Naive thymus-derived CD4-positive, alpha-beta T cell (primary cell): ENCODE results near the gene COP1. TPM values are rescaled to one million over a fixed set of nuclear protein-coding genes. Genes with fewer than 3 reads are reported as not detected.

Experiments used
- ATAC-seq: fragments of 150-1000 bp; cut with Tn5 transposase; 2 replicates; pipeline ENCODE4 v1.10.0; 2021; ENCODE audit warnings: mild to moderate bottlenecking, moderate library complexity
- CTCF ChIA-PET: fragments of 350-600 bp; sonication (Branson Sonifier 250); formaldehyde crosslinking; loops from one replicate; lab custom pipeline; 2021; ENCODE audit warnings: antibody characterized with exemption; lab: Charles Lee
- POLR2A ChIA-PET: fragments of 350-600 bp; sonication (Branson Sonifier 250); formaldehyde crosslinking; loops from one replicate; lab custom pipeline; 2021; ENCODE audit warnings: antibody characterized with exemption, inconsistent platforms; lab: Charles Lee
- DNase-seq, 9 donors: peaks; one replicate each; pipeline versions ENCODE4 v3.0.0 to v3.0.0-alpha.2; 2020 to 2022; ENCODE audit warnings: mixed read lengths in 1 of 9
- H3K27ac ChIP-seq: one replicate; pipeline ENCODE4 v1.7.0; 2013; ENCODE audit warnings: mild to moderate bottlenecking, low read depth, low read length, moderate library complexity
- H3K27me3 ChIP-seq, 2 donors: one replicate each; pipeline ENCODE4 v1.7.0; 2013; ENCODE audit warnings: low read length in 2 of 2, mild to moderate bottlenecking in 2 of 2, moderate library complexity in 2 of 2; ENCODE audit not compliant: control insufficient read depth in 2 of 2, insufficient read depth in 2 of 2
- H3K36me3 ChIP-seq, 3 experiments: 1 replicate in 2 of 3; 2 replicates in 1 of 3; pipeline ENCODE4 v1.7.0; 2013; ENCODE audit warnings: low read length in 3 of 3, mild to moderate bottlenecking in 3 of 3, moderate library complexity in 1 of 3; ENCODE audit not compliant: insufficient read depth in 3 of 3, control insufficient read depth in 2 of 3
- H3K4me1 ChIP-seq, 2 donors: one replicate each; pipeline ENCODE4 v1.7.0; 2013; ENCODE audit warnings: low read length in 2 of 2, mild to moderate bottlenecking in 2 of 2, moderate library complexity in 1 of 2; ENCODE audit not compliant: control insufficient read depth in 2 of 2, insufficient read depth in 2 of 2
- H3K4me3 ChIP-seq: 2 replicates; pipeline ENCODE4 v1.7.0; 2013; ENCODE audit warnings: mild to moderate bottlenecking, low read length
- H3K9me3 ChIP-seq, 3 experiments: 1 replicate in 2 of 3; 2 replicates in 1 of 3; pipeline ENCODE4 v1.7.0; 2013; ENCODE audit warnings: low read length in 3 of 3; ENCODE audit not compliant: control insufficient read depth in 2 of 3
- H3K27ac Mint-ChIP-seq, 9 donors: one replicate each; pipeline ENCODE4 v1.8.0; 2020 to 2022; ENCODE audit warnings: mixed read lengths in 9 of 9, mild to moderate bottlenecking in 8 of 9, moderate library complexity in 5 of 9, inconsistent platforms in 2 of 9
- H3K27me3 Mint-ChIP-seq, 5 donors: one replicate each; pipeline ENCODE4 v1.8.0; 2021 to 2022; ENCODE audit warnings: mixed read lengths in 5 of 5, mild to moderate bottlenecking in 1 of 5
- H3K36me3 Mint-ChIP-seq, 5 donors: one replicate each; pipeline ENCODE4 v1.8.0; 2020 to 2022; ENCODE audit warnings: mixed read lengths in 5 of 5, mild to moderate bottlenecking in 3 of 5, inconsistent platforms in 1 of 5
- H3K4me1 Mint-ChIP-seq, 7 donors: one replicate each; pipeline ENCODE4 v1.8.0; 2020 to 2022; ENCODE audit warnings: mixed read lengths in 7 of 7, mild to moderate bottlenecking in 3 of 7, inconsistent platforms in 1 of 7
- H3K4me3 Mint-ChIP-seq, 10 donors: one replicate each; pipeline ENCODE4 v1.8.0; 2020 to 2022; ENCODE audit warnings: mild to moderate bottlenecking in 10 of 10, mixed read lengths in 10 of 10, moderate library complexity in 6 of 10, inconsistent platforms in 2 of 10
- H3K9me3 Mint-ChIP-seq, 11 donors: one replicate each; pipeline ENCODE4 v1.8.0; 2020 to 2022; ENCODE audit warnings: mixed read lengths in 11 of 11, mild to moderate bottlenecking in 4 of 11, inconsistent platforms in 1 of 11, moderate library complexity in 1 of 11
- intact Hi-C, 2 donors: fragments of 100-400 bp; cut with micrococcal nuclease; formaldehyde crosslinking; loops; one replicate each; pipeline ENCODE4 v1.15.1; 2023
- polyA plus RNA-seq, 2 donors: library from polyadenylated mRNA; unstranded; fragments of 300-500 nt; fragmentation: Illumina TruSeq; gene quantifications; one replicate each; pipeline ENCODE4 v1.2.3, GENCODE V29; 2021
- total RNA-seq, 6 experiments: library from RNA in 5 of 6; stranded (reverse) in 5 of 6; gene quantifications; 1 replicate in 5 of 6; 2 replicates in 1 of 6; pipeline ENCODE4 v1.2.3 and lab custom pipeline; 2021 to 2026

Gene COP1
- total and polyA plus RNA-seq, 7 experiments from 2014 or later: 39.1 to 57.0 (median 43.9) TPM

GRCh38 chr1:175927944-175928343, 279.1 kb downstream of the COP1 start:
- Mint-ChIP-seq H3K27ac (no peak overlapping the region), H3K36me3 (peaks cover 12 to 47% (median 40%) of the 10 kb centered on the region in 5 donors), H3K4me3 (no peak overlapping the region), H3K27me3 (no peaks in the 10 kb centered on the region), H3K4me1 (no peaks in the 10 kb centered on the region), H3K9me3 (peaks cover 0 to 79% (median 34%) of the 10 kb centered on the region in 11 donors)
- ATAC-seq (no peak), DNase-seq (no peak)
- no peaks in the 10 kb centered on the region for H3K27me3 ChIP-seq
- intact Hi-C loops: no loop called here
- H3K27ac ChIP-seq: no peak overlapping the region
- no peak overlapping the region for H3K4me3 ChIP-seq
- ChIA-PET CTCF (no interaction called here), POLR2A (no interaction called here)
- no peaks in the 10 kb centered on the region for H3K4me1 ChIP-seq
- H3K36me3 ChIP-seq: no peaks in the 10 kb centered on the region
- H3K9me3 ChIP-seq: peaks cover 0 to 7% (median 0%) of the 10 kb centered on the region in 3 experiments

GRCh38 chr1:175922254-175922881, 284.7 kb downstream of the COP1 start:
- no peak overlapping the region for H3K27ac ChIP-seq
- H3K4me3 Mint-ChIP-seq: no peak overlapping the region
- H3K27ac Mint-ChIP-seq: peak overlapping the region in 2 of 9 donors; percentile 3 to 41
- ATAC-seq: no peak
- no peak for DNase-seq
- H3K4me1 ChIP-seq: no peaks in the 10 kb centered on the region
- H3K27me3 Mint-ChIP-seq: no peaks in the 10 kb centered on the region
- H3K27me3 ChIP-seq: no peaks in the 10 kb centered on the region
- ChIA-PET CTCF (no interaction called here), POLR2A (no interaction called here)
- no peaks in the 10 kb centered on the region for H3K9me3 ChIP-seq
- H3K9me3 Mint-ChIP-seq: peaks cover 0 to 49% (median 25%) of the 10 kb centered on the region in 11 donors
- intact Hi-C loops: no loop called here
- H3K4me3 ChIP-seq: no peak overlapping the region
- no peaks in the 10 kb centered on the region for H3K36me3 ChIP-seq
- H3K4me1 Mint-ChIP-seq: no peaks in the 10 kb centered on the region
- H3K36me3 Mint-ChIP-seq: peaks cover 13 to 62% (median 45%) of the 10 kb centered on the region in 5 donors

- CTCF ChIA-PET: no interaction called here
- Histone ChIP-seq H3K4me3 (no peak overlapping the region), H3K27me3 (no peaks in the 10 kb centered on the region), H3K4me1 (no peaks in the 10 kb centered on the region), H3K9me3 (peaks cover 0 to 4% (median 0%) of the 10 kb centered on the region in 3 experiments), H3K36me3 (no peaks in the 10 kb centered on the region), H3K27ac (no peak overlapping the region)
- intact Hi-C loops: no loop called here
- H3K27me3 Mint-ChIP-seq: no peaks in the 10 kb centered on the region
- peaks cover 4 to 59% (median 46%) of the 10 kb centered on the region in 5 donors for H3K36me3 Mint-ChIP-seq
- no peak for DNase-seq
- POLR2A ChIA-PET: no interaction called here
- H3K9me3 Mint-ChIP-seq: peaks cover 2 to 48% (median 15%) of the 10 kb centered on the region in 11 donors
- no peaks in the 10 kb centered on the region for H3K4me1 Mint-ChIP-seq
- no peak for ATAC-seq
- no peak overlapping the region for H3K27ac Mint-ChIP-seq
- no peak overlapping the region for H3K4me3 Mint-ChIP-seq
Measured at GRCh38 chr1:175920381-175920780, 286.7 kb downstream of the COP1 start.

- H3K36me3 Mint-ChIP-seq: peaks cover 0 to 59% (median 40%) of the 10 kb centered on the region in 5 donors
- CTCF ChIA-PET: interaction anchor here (0.7 kb wide), 1 partner anchor 341 kb away, joined by 5 read pairs; no protein-coding TSS in a partner anchor
- H3K27ac Mint-ChIP-seq: no peak overlapping the region
- DNase-seq (no peak), ATAC-seq (no peak)
- H3K4me3 ChIP-seq: no peak overlapping the region
- H3K4me3 Mint-ChIP-seq: no peak overlapping the region
- no peaks in the 10 kb centered on the region for H3K36me3 ChIP-seq
- H3K4me1 ChIP-seq: no peaks in the 10 kb centered on the region
- no peaks in the 10 kb centered on the region for H3K4me1 Mint-ChIP-seq
- H3K27me3 Mint-ChIP-seq: no peaks in the 10 kb centered on the region
- intact Hi-C loops: no loop called here
- no peak overlapping the region for H3K27ac ChIP-seq
- no peaks in the 10 kb centered on the region for H3K27me3 ChIP-seq
- POLR2A ChIA-PET: no interaction called here
- H3K9me3 ChIP-seq: peaks cover 0 to 5% (median 3%) of the 10 kb centered on the region in 3 experiments
- peaks cover 0 to 52% (median 11%) of the 10 kb centered on the region in 11 donors for H3K9me3 Mint-ChIP-seq
Measured at GRCh38 chr1:175919001-175919400, 288.1 kb downstream of the COP1 start.

DNA sequence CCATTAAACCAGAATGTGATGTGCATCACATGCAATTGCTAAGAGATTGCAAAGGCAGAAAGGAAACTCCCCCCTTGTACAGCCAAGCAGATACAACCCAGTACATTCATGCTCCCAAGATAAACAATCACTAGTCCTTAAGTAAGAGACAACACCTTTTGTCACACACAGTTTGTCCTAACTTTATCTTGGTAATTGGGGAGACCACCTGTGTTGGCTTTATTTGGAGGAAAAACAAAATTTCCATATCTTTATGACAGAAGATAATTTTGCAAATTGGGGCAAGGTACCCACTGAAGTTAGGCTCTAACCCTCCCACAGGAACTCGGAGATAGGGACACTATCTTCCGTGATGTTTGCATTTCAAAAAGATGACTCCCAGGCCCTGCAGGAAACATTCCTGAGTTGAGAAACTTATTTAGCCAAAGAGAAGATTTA, 288.7 kb downstream of the COP1 start:
- Mint-ChIP-seq H3K9me3 (peaks cover 0 to 58% (median 14%) of the 10 kb centered on the region in 11 donors), H3K4me1 (no peaks in the 10 kb centered on the region), H3K27me3 (no peaks in the 10 kb centered on the region), H3K36me3 (peaks cover 0 to 65% (median 43%) of the 10 kb centered on the region in 5 donors), H3K4me3 (no peak overlapping the region), H3K27ac (no peak overlapping the region)
- Histone ChIP-seq H3K36me3 (no peaks in the 10 kb centered on the region), H3K27ac (no peak overlapping the region), H3K4me3 (no peak overlapping the region), H3K27me3 (no peaks in the 10 kb centered on the region), H3K4me1 (no peaks in the 10 kb centered on the region), H3K9me3 (peaks cover 0 to 10% (median 3%) of the 10 kb centered on the region in 3 experiments)
- intact Hi-C loops: no loop called here
- DNase-seq (no peak), ATAC-seq (no peak)
- ChIA-PET POLR2A (no interaction called here), CTCF (no interaction called here)

DNA sequence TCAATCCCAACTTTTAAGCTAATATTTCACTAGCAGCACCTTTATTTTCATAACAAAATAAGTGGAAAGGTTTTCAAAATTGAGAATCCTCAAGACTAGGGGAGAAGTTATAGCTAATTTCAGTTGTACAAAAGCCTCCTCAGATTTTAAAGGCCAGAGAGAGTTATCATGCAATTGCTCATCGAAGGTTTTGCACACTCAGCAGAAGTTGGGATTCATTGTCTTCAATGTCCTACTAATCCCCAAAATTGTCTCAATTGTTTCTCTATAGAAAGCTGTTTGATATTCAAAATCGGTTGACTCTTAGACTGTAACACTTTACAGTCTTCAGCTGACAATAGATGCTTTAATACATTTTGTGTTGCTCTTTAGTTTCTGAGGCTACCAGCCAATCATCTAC, 293.0 kb downstream of the COP1 start:
- Mint-ChIP-seq H3K9me3 (peaks cover 8 to 89% (median 37%) of the 10 kb centered on the region in 11 donors), H3K36me3 (peaks cover 19 to 67% (median 44%) of the 10 kb centered on the region in 5 donors), H3K4me1 (no peaks in the 10 kb centered on the region), H3K27me3 (no peaks in the 10 kb centered on the region), H3K27ac (no peak overlapping the region), H3K4me3 (no peak overlapping the region)
- intact Hi-C loops: no loop called here
- no peaks in the 10 kb centered on the region for H3K36me3 ChIP-seq
- H3K4me1 ChIP-seq: no peaks in the 10 kb centered on the region
- peaks cover 0 to 38% (median 10%) of the 10 kb centered on the region in 3 experiments for H3K9me3 ChIP-seq
- DNase-seq (no peak), ATAC-seq (no peak)
- POLR2A ChIA-PET: no interaction called here
- CTCF ChIA-PET: no interaction called here
- no peak overlapping the region for H3K4me3 ChIP-seq
- H3K27me3 ChIP-seq: no peaks in the 10 kb centered on the region
- H3K27ac ChIP-seq: no peak overlapping the region

DNA sequence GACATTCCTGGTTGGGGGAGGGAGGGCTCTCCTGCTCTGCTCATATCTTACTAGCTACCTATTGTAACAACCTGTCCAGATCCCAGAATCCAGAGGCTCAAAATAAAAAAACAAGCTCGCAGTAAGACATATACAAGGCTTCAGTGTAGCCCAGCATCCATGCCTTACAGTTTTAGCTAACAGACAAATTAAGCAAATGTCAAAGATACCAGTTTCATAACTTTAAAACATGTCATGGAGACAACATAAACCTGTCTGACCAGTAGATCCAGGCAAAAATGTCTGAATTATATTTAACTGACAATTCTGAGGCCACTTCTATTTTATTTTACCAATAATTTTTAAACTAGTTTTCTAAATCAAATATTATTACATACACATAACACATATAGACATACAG, 295.9 kb downstream of the COP1 start:
- CTCF ChIA-PET: no interaction called here
- H3K27ac ChIP-seq: no peak overlapping the region
- peaks cover 8 to 87% (median 33%) of the 10 kb centered on the region in 11 donors for H3K9me3 Mint-ChIP-seq
- no peaks in the 10 kb centered on the region for H3K27me3 ChIP-seq
- intact Hi-C loops: no loop called here
- H3K9me3 ChIP-seq: peaks cover 0 to 35% (median 10%) of the 10 kb centered on the region in 3 experiments
- POLR2A ChIA-PET: no interaction called here
- no peaks in the 10 kb centered on the region for H3K36me3 ChIP-seq
- no peak overlapping the region for H3K4me3 ChIP-seq
- H3K4me1 Mint-ChIP-seq: no peaks in the 10 kb centered on the region
- no peaks in the 10 kb centered on the region for H3K4me1 ChIP-seq
- no peak for DNase-seq
- H3K4me3 Mint-ChIP-seq: no peak overlapping the region
- ATAC-seq: no peak
- no peak overlapping the region for H3K27ac Mint-ChIP-seq
- H3K27me3 Mint-ChIP-seq: no peaks in the 10 kb centered on the region
- H3K36me3 Mint-ChIP-seq: peaks cover 17 to 59% (median 38%) of the 10 kb centered on the region in 5 donors
